HepG2 (cell line): ENCODE results near the gene PDE2A. TPM values are rescaled to one million over a fixed set of nuclear protein-coding genes. Genes with fewer than 3 reads are reported as not detected.

Experiments used
- ATAC-seq: fragments of 200-7000 bp; cut with Tn5 transposase; 3 replicates; pipeline ENCODE4 v1.9.1; 2020; ENCODE audit warnings: mild to moderate bottlenecking, moderate library complexity
- BruUV-seq: library from RNA; stranded (reverse); fragments of 400-500 nt; replicated peaks from 2 replicates; lab custom pipeline; 2021; lab: Mats Ljungman, UMichigan
- CTCF ChIA-PET: fragments of 300-600 bp; formaldehyde crosslinking; extraction: SDS; loops from one replicate; lab custom pipeline; 2021; ENCODE audit warnings: low total read pairs, inconsistent platforms, low intra/inter-chr PET ratio; lab: Yijun Ruan, JAX
- POLR2A ChIA-PET: fragments of 350-600 bp; sonication (Branson Sonifier 250); formaldehyde crosslinking; loops from one replicate; lab custom pipeline; 2020; ENCODE audit warnings: antibody characterized with exemption, inconsistent platforms; lab: Yijun Ruan, JAX
- DNase-seq: peaks from one replicate; pipeline ENCODE4 v3.0.0-alpha.2; 2015; ENCODE audit warnings: low spot score
- FAIRE-seq: peaks from 3 replicates; lab custom pipeline; 2011; peaks lifted over from hg19 to GRCh38; lab: Jason Lieb, UNC
- H2AFZ ChIP-seq: one replicate; pipeline ENCODE4 v1.6.1; 2011; ENCODE audit warnings: low read length, inconsistent platforms
- H3K27ac ChIP-seq: fragments of 300-600 bp; 3 replicates; pipeline ENCODE4 v1.8.0; 2011; ENCODE audit warnings: mixed run types, mild to moderate bottlenecking, mixed read lengths, low read length, inconsistent platforms; ENCODE audit not compliant: insufficient read depth; ENCODE audit errors: extremely low read length
- H3K27me3 ChIP-seq, 2 experiments: fragments of 200-600 bp in 1 of 2; 2 replicates in 1 of 2; 3 replicates in 1 of 2; pipeline versions ENCODE4 v1.6.0 to v1.8.0; 2011; ENCODE audit warnings: low read length in 2 of 2, mild to moderate bottlenecking in 2 of 2, moderate library complexity in 2 of 2, inconsistent platforms in 1 of 2; ENCODE audit not compliant: insufficient read depth in 2 of 2, control insufficient read depth in 1 of 2
- H3K36me3 ChIP-seq, 2 experiments: fragments of 200-600 bp in 1 of 2; replicated peaks in 1 of 2; 2 replicates in 1 of 2; 3 replicates in 1 of 2; pipeline versions ENCODE4 v1.5.1 to v1.8.0; 2011; ENCODE audit warnings: low read length in 2 of 2, inconsistent platforms in 1 of 2; ENCODE audit not compliant: insufficient read depth in 2 of 2, control insufficient read depth in 1 of 2
- H3K4me1 ChIP-seq: 2 replicates; pipeline ENCODE4 v1.5.1; 2012; ENCODE audit warnings: low read length, inconsistent platforms; ENCODE audit not compliant: insufficient read depth
- H3K4me2 ChIP-seq: 2 replicates; pipeline ENCODE4 v1.6.0; 2011; ENCODE audit warnings: low read depth, low read length, inconsistent platforms
- H3K4me3 ChIP-seq, 3 experiments: fragments of 200-600 bp in 1 of 3; sonication (generic), shearing (Covaris generic) in 1 of 3; replicated peaks in 1 of 3; 2 replicates each; pipeline ENCODE4 v1.5.1; 2011 to 2016; ENCODE audit warnings: low read length in 3 of 3, inconsistent platforms in 2 of 3, low read depth in 2 of 3, mild to moderate bottlenecking in 2 of 3, control low read depth in 1 of 3, mixed read lengths in 1 of 3; ENCODE audit not compliant: insufficient read depth in 1 of 3
- H3K79me2 ChIP-seq: one replicate; pipeline ENCODE4 v1.6.1; 2011; ENCODE audit warnings: low read length, inconsistent platforms; ENCODE audit not compliant: insufficient read depth
- H3K9ac ChIP-seq: 2 replicates; pipeline ENCODE4 v1.6.0; 2011; ENCODE audit warnings: mild to moderate bottlenecking, low read depth, low read length, inconsistent platforms; ENCODE audit not compliant: insufficient read depth
- H3K9me3 ChIP-seq: 2 replicates; pipeline ENCODE4 v1.5.1; 2012; ENCODE audit warnings: mild to moderate bottlenecking, low read length
- H4K20me1 ChIP-seq: 2 replicates; pipeline ENCODE4 v1.6.0; 2011; ENCODE audit warnings: inconsistent platforms, mild to moderate bottlenecking, low read length, moderate library complexity; ENCODE audit not compliant: insufficient read depth
- FOXK2 ChIP-seq: fragments of 450-650 bp; IDR thresholded peaks from 2 replicates; pipeline ENCODE4 v1.6.1; 2016
- KDM5A ChIP-seq: fragments of 200-600 bp; sonication (generic); IDR thresholded peaks from 2 replicates; pipeline ENCODE4 v1.7.0; 2018; ENCODE audit warnings: antibody characterized with exemption, mild to moderate bottlenecking, low read length, borderline replicate concordance
- MATR3 ChIP-seq: sonication (generic); formaldehyde crosslinking; IDR thresholded peaks from 2 replicates; pipeline ENCODE4 v1.4.0; 2020; ENCODE audit warnings: missing genetic modification reagents
- NFE2L1 ChIP-seq: sonication (generic); formaldehyde crosslinking; IDR thresholded peaks from 2 replicates; pipeline ENCODE4 v1.4.0; 2020; ENCODE audit warnings: missing genetic modification reagents, mild to moderate bottlenecking, borderline replicate concordance
- PLRG1 ChIP-seq: fragments of 450-650 bp; conservative IDR thresholded peaks from 2 replicates; pipeline ENCODE4 v1.6.1; 2016
- TEAD2 ChIP-seq: sonication (generic); formaldehyde crosslinking; IDR thresholded peaks from 2 replicates; pipeline ENCODE4 v1.9.0; 2021; ENCODE audit warnings: missing genetic modification reagents
- ZFP36L1 ChIP-seq: sonication (generic); formaldehyde crosslinking; IDR thresholded peaks from 2 replicates; pipeline ENCODE4 v1.8.0; 2022; ENCODE audit warnings: mild to moderate bottlenecking, missing genetic modification reagents, moderate library complexity
- ZNF260 ChIP-seq: sonication (generic); formaldehyde crosslinking; IDR thresholded peaks from 2 replicates; pipeline ENCODE4 v1.4.0; 2020; ENCODE audit warnings: missing genetic modification reagents, low read depth, mild to moderate bottlenecking, borderline replicate concordance
- ZNF501 ChIP-seq: sonication (generic); formaldehyde crosslinking; IDR thresholded peaks from 2 replicates; pipeline ENCODE4 v1.5.1; 2020; ENCODE audit warnings: mild to moderate bottlenecking, moderate library complexity, missing genetic modification reagents
- ZNF772 ChIP-seq: sonication (generic); formaldehyde crosslinking; IDR thresholded peaks from 2 replicates; pipeline ENCODE4 v1.5.0; 2020; ENCODE audit warnings: mild to moderate bottlenecking, missing genetic modification reagents
- WGBS: methylation state at CpG from one replicate; pipeline ENCODE4 v1.1.6; 2017; ENCODE audit warnings: low lambda C conversion rate; 5-methylcytosine and 5-hydroxymethylcytosine counted together
- in situ Hi-C: cut with HindIII; loops from 2 replicates; pipeline ENCODE4 v1.10.0; 2017; ENCODE audit warnings: low pct_unique_long_range_greater_than_20kb; ENCODE audit not compliant: extremely low pct_ligation_motif_present
- intact Hi-C: fragments of 100-400 bp; cut with micrococcal nuclease; formaldehyde crosslinking; loops from one replicate; pipeline ENCODE4 v1.10.0; 2022; ENCODE audit not compliant: unreplicated experiment
- polyA plus RNA-seq, 8 experiments: library from polyadenylated mRNA; depleted of rRNA in 3 of 8; stranded (reverse) in 7 of 8; unstranded in 1 of 8; fragments of >200 nt; fragmentation: Illumina TruSeq in 4 of 8; extraction: Trizol in 4 of 8; gene quantifications; 2 replicates each; pipeline versions ENCODE4 v1.2.1 to v1.2.3, GENCODE V29; 2011 to 2016; ENCODE audit warnings: low read depth in 4 of 8, missing spikeins in 1 of 8, mixed read lengths in 1 of 8; ENCODE audit not compliant: insufficient read depth in 1 of 8
- total RNA-seq, 5 experiments: library from RNA; depleted of rRNA; stranded (reverse); fragments of >200 nt; fragmentation: Illumina TruSeq; extraction: Trizol; gene quantifications; 2 replicates each; pipeline ENCODE4 v1.2.3, GENCODE V29; 2016; ENCODE audit warnings: low read depth in 1 of 5
- TF ChIP-seq, protein P1 (sequence below): sonication (generic); formaldehyde crosslinking; IDR thresholded peaks from 2 replicates; pipeline ENCODE4 v1.4.0; 2020; ENCODE audit warnings: missing genetic modification reagents, borderline replicate concordance
- TF ChIP-seq, protein P2 (sequence below): sonication (generic); formaldehyde crosslinking; IDR thresholded peaks from 2 replicates; pipeline ENCODE4 v1.8.1; 2023; ENCODE audit warnings: missing genetic modification reagents, inconsistent platforms, borderline replicate concordance
- TF ChIP-seq, protein P3 (sequence below): sonication (generic); formaldehyde crosslinking; IDR thresholded peaks from 2 replicates; pipeline ENCODE4 v1.4.0; 2020; ENCODE audit warnings: missing genetic modification reagents
- TF ChIP-seq, protein P4 (sequence below): sonication (generic); formaldehyde crosslinking; IDR thresholded peaks from 2 replicates; pipeline ENCODE4 v1.8.0; 2022; ENCODE audit warnings: mild to moderate bottlenecking, missing genetic modification reagents
- TF ChIP-seq, protein P5 (sequence below): sonication (generic); IDR thresholded peaks from 2 replicates; pipeline ENCODE4 v1.6.1; 2016; ENCODE audit warnings: low read depth, borderline replicate concordance
- TF ChIP-seq, protein P6 (sequence below): sonication (generic); formaldehyde crosslinking; IDR thresholded peaks from 2 replicates; pipeline ENCODE4 v1.4.0; 2020; ENCODE audit warnings: low read depth, mild to moderate bottlenecking, missing genetic modification reagents

PDE2A gene
- total and polyA plus RNA-seq, 2 of the 13 experiments (the other 11 are each of a cell fraction or from before 2014, with no cell fraction given): 3.1 TPM; not detected in 1

DNA sequence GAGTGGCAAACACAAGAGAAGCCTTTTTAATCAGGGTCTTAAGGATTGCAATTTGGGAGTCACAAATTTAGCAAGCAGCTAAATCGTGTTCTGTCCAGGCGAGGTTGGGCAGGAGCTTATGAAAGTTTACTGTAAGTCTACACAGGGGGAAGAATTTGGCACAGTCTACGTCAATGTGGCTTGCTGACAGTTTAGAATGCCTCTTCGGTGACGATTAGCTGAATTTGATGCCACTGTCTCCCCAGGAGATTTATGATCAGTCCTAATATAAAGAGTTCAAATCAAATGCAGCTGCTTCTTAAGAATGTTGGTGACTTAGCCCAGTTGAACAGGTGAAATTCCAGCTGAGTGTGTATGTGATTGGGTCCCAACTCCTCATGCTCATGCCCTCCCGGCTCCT, 125.8 kb downstream of the PDE2A start:
- no peak overlapping the region for H3K9ac ChIP-seq
- FAIRE-seq (no peak), ATAC-seq (no peak), DNase-seq (no peak)
- no peaks in the 10 kb centered on the region; a peak in 1 of 5 replicates for H3K36me3 ChIP-seq
- no peaks in the 10 kb centered on the region for H3K79me2 ChIP-seq
- BruUV-seq: no TSS peak
- WGBS: 34% methylated on average over 6 of the region's 6 CpGs
- no peak overlapping the region for H3K4me2 ChIP-seq
- H3K9me3 ChIP-seq: no peaks in the 10 kb centered on the region
- H3K4me3 ChIP-seq: no peak overlapping the region
- no peak overlapping the region for H2AFZ ChIP-seq
- H3K27ac ChIP-seq: no peak overlapping the region
- H3K4me1 ChIP-seq: peaks cover 6% of the 10 kb centered on the region
- intact Hi-C loops (no loop called here), in situ Hi-C loops (no loop called here)
- ChIA-PET CTCF (no interaction called here), POLR2A (no interaction called here)
- no peaks in the 10 kb centered on the region for H4K20me1 ChIP-seq
- H3K27me3 ChIP-seq: peaks cover 0 to 18% of the 10 kb centered on the region in 2 experiments; a peak in 3 of 5 replicates
- TF ChIP-seq, protein P1, sequence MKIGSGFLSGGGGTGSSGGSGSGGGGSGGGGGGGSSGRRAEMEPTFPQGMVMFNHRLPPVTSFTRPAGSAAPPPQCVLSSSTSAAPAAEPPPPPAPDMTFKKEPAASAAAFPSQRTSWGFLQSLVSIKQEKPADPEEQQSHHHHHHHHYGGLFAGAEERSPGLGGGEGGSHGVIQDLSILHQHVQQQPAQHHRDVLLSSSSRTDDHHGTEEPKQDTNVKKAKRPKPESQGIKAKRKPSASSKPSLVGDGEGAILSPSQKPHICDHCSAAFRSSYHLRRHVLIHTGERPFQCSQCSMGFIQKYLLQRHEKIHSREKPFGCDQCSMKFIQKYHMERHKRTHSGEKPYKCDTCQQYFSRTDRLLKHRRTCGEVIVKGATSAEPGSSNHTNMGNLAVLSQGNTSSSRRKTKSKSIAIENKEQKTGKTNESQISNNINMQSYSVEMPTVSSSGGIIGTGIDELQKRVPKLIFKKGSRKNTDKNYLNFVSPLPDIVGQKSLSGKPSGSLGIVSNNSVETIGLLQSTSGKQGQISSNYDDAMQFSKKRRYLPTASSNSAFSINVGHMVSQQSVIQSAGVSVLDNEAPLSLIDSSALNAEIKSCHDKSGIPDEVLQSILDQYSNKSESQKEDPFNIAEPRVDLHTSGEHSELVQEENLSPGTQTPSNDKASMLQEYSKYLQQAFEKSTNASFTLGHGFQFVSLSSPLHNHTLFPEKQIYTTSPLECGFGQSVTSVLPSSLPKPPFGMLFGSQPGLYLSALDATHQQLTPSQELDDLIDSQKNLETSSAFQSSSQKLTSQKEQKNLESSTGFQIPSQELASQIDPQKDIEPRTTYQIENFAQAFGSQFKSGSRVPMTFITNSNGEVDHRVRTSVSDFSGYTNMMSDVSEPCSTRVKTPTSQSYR: no peak
- TF ChIP-seq NFE2L1 (CRISPR knock-in tag): no peak
- TF ChIP-seq, protein P2, sequence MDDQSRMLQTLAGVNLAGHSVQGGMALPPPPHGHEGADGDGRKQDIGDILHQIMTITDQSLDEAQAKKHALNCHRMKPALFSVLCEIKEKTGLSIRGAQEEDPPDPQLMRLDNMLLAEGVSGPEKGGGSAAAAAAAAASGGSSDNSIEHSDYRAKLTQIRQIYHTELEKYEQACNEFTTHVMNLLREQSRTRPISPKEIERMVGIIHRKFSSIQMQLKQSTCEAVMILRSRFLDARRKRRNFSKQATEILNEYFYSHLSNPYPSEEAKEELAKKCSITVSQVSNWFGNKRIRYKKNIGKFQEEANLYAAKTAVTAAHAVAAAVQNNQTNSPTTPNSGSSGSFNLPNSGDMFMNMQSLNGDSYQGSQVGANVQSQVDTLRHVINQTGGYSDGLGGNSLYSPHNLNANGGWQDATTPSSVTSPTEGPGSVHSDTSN: no peak
- TF ChIP-seq, protein P3, sequence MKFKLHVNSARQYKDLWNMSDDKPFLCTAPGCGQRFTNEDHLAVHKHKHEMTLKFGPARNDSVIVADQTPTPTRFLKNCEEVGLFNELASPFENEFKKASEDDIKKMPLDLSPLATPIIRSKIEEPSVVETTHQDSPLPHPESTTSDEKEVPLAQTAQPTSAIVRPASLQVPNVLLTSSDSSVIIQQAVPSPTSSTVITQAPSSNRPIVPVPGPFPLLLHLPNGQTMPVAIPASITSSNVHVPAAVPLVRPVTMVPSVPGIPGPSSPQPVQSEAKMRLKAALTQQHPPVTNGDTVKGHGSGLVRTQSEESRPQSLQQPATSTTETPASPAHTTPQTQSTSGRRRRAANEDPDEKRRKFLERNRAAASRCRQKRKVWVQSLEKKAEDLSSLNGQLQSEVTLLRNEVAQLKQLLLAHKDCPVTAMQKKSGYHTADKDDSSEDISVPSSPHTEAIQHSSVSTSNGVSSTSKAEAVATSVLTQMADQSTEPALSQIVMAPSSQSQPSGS: no peak
- no peak for TF ChIP-seq ZNF260 (CRISPR knock-in tag)
- TF ChIP-seq, protein P4, sequence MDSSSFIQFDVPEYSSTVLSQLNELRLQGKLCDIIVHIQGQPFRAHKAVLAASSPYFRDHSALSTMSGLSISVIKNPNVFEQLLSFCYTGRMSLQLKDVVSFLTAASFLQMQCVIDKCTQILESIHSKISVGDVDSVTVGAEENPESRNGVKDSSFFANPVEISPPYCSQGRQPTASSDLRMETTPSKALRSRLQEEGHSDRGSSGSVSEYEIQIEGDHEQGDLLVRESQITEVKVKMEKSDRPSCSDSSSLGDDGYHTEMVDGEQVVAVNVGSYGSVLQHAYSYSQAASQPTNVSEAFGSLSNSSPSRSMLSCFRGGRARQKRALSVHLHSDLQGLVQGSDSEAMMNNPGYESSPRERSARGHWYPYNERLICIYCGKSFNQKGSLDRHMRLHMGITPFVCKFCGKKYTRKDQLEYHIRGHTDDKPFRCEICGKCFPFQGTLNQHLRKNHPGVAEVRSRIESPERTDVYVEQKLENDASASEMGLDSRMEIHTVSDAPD (CRISPR knock-in tag): no peak
- TF ChIP-seq, protein P5, sequence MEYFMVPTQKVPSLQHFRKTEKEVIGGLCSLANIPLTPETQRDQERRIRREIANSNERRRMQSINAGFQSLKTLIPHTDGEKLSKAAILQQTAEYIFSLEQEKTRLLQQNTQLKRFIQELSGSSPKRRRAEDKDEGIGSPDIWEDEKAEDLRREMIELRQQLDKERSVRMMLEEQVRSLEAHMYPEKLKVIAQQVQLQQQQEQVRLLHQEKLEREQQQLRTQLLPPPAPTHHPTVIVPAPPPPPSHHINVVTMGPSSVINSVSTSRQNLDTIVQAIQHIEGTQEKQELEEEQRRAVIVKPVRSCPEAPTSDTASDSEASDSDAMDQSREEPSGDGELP: no peak
- no peak for TF ChIP-seq PLRG1
- TF ChIP-seq TEAD2 (CRISPR knock-in tag): no peak
- TF ChIP-seq ZFP36L1 (CRISPR knock-in tag): no peak
- no peak for TF ChIP-seq MATR3
- TF ChIP-seq, protein P6, sequence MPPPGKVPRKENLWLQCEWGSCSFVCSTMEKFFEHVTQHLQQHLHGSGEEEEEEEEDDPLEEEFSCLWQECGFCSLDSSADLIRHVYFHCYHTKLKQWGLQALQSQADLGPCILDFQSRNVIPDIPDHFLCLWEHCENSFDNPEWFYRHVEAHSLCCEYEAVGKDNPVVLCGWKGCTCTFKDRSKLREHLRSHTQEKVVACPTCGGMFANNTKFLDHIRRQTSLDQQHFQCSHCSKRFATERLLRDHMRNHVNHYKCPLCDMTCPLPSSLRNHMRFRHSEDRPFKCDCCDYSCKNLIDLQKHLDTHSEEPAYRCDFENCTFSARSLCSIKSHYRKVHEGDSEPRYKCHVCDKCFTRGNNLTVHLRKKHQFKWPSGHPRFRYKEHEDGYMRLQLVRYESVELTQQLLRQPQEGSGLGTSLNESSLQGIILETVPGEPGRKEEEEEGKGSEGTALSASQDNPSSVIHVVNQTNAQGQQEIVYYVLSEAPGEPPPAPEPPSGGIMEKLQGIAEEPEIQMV (CRISPR knock-in tag): no peak
- no peak for TF ChIP-seq FOXK2
- TF ChIP-seq ZNF772 (CRISPR knock-in tag): no peak
- TF ChIP-seq KDM5A: no peak
- TF ChIP-seq ZNF501 (CRISPR knock-in tag): no peak
